HL-60 (cell line): ENCODE data around the gene CTIF.

Experiments
- DNase-seq, 2 experiments: peaks; one replicate each; pipeline ENCODE4 v3.0.0-alpha.2; 2010 to 2020; ENCODE audit warnings: low read depth in 1 of 2, low spot score in 1 of 2
- H3K27ac ChIP-seq: fragments of 250-450 bp; sonication (Bioruptor Pico); replicated peaks from 2 replicates; pipeline ENCODE4 v1.5.1; 2020; ENCODE audit warnings: mild to moderate bottlenecking, moderate library complexity
- H3K27me3 ChIP-seq: fragments of 250-450 bp; sonication (Bioruptor Pico); 2 replicates; pipeline ENCODE4 v1.5.1; 2021; ENCODE audit warnings: mild to moderate bottlenecking, moderate library complexity; ENCODE audit not compliant: insufficient read depth, poor library complexity, severe bottlenecking
- H3K4me3 ChIP-seq: replicated peaks from 2 replicates; pipeline ENCODE4 v1.5.1; 2011; ENCODE audit warnings: mild to moderate bottlenecking, control low read depth, low read length; ENCODE audit not compliant: insufficient read depth
- CTCF ChIP-seq: IDR thresholded peaks from one replicate; pipeline ENCODE4 v1.5.1; 2011; ENCODE audit warnings: low read length, control low read depth, inconsistent platforms; ENCODE audit not compliant: insufficient read depth
- GABPA ChIP-seq: IDR thresholded peaks from 2 replicates; pipeline ENCODE4 v1.6.1; 2012; ENCODE audit warnings: low read depth
- POLR2AphosphoS5 ChIP-seq: IDR thresholded peaks from 2 replicates; pipeline ENCODE4 v1.6.1; 2012; ENCODE audit warnings: low read depth
- REST ChIP-seq: IDR thresholded peaks from 2 replicates; pipeline ENCODE4 v1.6.1; 2012; ENCODE audit warnings: low read depth; ENCODE audit not compliant: insufficient replicate concordance
- SPI1 ChIP-seq: IDR thresholded peaks from 2 replicates; pipeline ENCODE4 v1.6.1; 2012; ENCODE audit warnings: low read depth, mild to moderate bottlenecking, borderline replicate concordance

CTIF gene

GRCh38 chr18:48854780-48855179 is 315.9 kb downstream of the CTIF start:
- TF ChIP-seq CTCF: no peak
- no peak for TF ChIP-seq POLR2AphosphoS5
- no peak for TF ChIP-seq REST
- no peak for TF ChIP-seq SPI1
- no peak for TF ChIP-seq GABPA
- H3K27ac ChIP-seq: no peak overlapping the region
- H3K4me3 ChIP-seq: no peak overlapping the region
- H3K27me3 ChIP-seq: no peaks in the 10 kb centered on the region
- no peak for DNase-seq

DNA sequence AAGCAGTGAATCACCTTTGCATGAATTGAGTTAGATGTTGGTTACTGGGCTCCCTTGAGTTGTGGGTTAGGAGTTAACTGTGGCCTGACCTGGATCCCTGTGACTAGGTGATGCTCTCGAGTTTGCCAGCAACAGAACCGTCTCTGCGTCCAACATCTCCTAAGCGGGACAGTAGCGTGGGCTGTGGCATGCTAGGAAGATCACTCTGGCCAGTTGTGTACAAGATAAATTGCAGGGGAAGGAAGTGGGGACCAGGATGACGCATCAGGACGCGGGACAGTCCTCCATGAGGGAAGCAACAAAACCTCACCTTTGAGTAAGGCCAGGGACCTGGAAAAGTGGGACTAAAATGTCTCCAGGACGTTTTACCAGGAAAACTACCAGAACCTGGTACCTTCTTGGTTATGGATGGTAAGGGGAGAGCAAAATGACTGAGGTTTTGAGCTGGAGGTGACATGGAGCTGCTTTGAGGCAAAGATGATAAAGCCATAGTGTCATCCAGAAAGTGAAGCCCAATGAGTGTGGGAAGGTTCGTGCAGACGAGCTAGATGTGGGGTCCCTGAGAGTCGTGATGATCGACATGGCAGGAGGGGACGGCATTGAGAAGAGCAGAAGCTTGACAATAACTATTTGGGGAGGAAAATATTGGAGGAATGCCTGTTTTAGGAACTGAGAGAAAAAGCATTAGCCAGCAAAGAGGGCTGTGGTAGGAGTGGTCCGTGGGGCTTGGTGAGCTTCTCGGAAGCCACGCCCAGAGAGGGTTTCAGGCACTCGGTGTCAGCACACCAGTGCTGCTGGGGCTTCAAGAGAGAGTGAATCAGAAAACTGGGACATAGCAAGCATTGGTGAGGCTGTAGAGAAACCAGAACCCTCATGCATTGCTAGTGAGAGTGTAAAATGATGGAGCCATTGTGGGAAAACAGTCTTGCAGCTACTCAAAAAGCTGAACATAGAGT is 316.9 kb downstream of the CTIF start:
- no peak overlapping the region for H3K27ac ChIP-seq
- TF ChIP-seq SPI1: no peak
- no peak for TF ChIP-seq REST
- no peak for TF ChIP-seq GABPA
- no peak for TF ChIP-seq POLR2AphosphoS5
- TF ChIP-seq CTCF: no peak
- no peak for DNase-seq
- no peaks in the 10 kb centered on the region for H3K27me3 ChIP-seq
- no peak overlapping the region for H3K4me3 ChIP-seq

DNA sequence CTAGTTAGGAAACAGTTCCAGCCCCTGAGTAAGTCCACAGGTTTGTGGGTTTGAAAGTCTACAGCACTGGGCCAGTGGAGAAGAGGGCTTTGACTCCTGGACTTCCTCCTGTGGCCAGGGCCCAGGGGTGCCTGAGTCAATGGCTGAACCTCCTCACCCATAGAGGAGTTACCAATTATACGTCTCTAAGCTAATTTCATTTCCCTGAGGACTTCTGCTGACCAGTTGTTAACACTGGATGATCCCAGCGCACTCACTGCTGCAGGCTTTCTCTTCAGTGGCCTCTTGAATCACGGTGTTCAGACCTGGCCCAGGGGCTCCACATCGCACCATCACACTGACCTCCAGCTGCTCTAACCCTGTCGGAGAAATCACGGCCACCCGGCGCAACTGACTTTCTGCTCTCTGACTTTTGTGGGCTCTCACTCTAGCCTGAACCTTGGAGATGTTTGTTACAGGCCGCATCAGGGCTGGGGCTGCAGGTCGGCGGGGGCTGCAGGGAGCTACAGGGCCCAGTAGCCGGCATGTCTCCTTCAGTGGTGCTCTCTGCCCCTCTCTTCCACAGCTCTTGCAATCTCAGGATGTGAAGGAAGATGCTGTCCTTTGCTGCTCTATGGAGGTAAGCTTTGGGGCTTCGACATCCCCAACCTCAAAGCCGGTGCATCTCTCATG is 318.3 kb downstream of the CTIF start:
- Histone ChIP-seq H3K4me3 (no peak overlapping the region), H3K27ac (no peak overlapping the region), H3K27me3 (no peaks in the 10 kb centered on the region)
- no peak for DNase-seq
- TF ChIP-seq CTCF (no peak), REST (no peak), GABPA (no peak), SPI1 (no peak), POLR2AphosphoS5 (no peak)
